NOMO-1 treated with dmso at 0.1 percent for 144 hours (cell line): ENCODE measurements around the gene CHMP6.

Source experiments
- DNase-seq: peaks from one replicate; lab custom pipeline; 2025; ENCODE audit not compliant: unreplicated experiment; lab: John Stamatoyannopoulos, UW

Gene CHMP6

GRCh38 chr17:81042606-81043005, 51.0 kb downstream of the CHMP6 start:
- no peak for DNase-seq

GRCh38 chr17:81043319-81043724, 51.7 kb downstream of the CHMP6 start:
- DNase-seq = no peak

GRCh38 chr17:81043725-81044427, 52.2 kb downstream of the CHMP6 start:
- no peak for DNase-seq

GRCh38 chr17:81044428-81044763, 52.8 kb downstream of the CHMP6 start:
- DNase-seq = no peak

- DNase-seq = no peak
These were observed 53.3 kb downstream of the CHMP6 start for GRCh38 chr17:81044764-81045589.

- no peak for DNase-seq
These were observed 54.0 kb downstream of the CHMP6 start for GRCh38 chr17:81045590-81046095.

- DNase-seq = no peak
These were observed 54.6 kb downstream of the CHMP6 start for GRCh38 chr17:81046132-81046769.

- DNase-seq = no peak
These were observed 55.2 kb downstream of the CHMP6 start for GRCh38 chr17:81046770-81047359.

GRCh38 chr17:81048827-81049371, 57.3 kb downstream of the CHMP6 start:
- DNase-seq = no peak

- DNase-seq = no peak
These were observed 57.8 kb downstream of the CHMP6 start for GRCh38 chr17:81049372-81049911.
